Measurements from ENCODE around the gene KANK4. TPM values are rescaled to one million over a fixed set of nuclear protein-coding genes. Genes with fewer than 3 reads are reported as not detected.

Gene KANK4
- polyA plus RNA-seq, 1 experiment, result not detected

DNA sequence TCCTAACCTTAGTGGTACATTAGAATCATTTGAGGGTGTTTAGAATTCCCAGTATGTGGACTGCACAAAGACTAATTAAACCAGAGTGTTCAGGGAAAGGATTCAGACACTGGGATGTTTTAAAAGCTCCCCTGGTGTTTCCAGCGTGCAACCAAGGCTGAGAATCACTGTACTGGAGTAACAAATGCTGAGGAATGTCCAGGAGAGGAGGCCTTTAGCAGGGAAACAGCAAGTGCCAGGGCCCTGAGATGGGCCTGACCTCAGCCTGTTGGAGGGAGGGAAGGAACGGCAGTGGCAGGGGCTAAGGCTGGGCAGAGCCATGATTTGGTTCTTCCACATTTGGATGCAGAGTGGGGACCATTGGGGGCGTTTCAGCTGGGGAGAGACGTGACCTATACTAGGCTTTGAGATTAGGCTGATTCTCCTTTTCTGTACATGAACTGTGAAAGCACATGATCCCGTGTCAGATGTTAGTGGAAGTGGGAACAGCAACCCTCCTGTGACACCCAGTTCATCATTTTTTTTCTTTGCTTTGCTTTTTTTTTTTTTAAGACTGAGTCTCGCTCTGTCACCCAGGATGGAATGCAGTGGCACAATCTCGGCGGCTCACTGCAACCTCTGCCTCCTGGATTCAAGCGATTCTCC, 49.3 kb downstream of the KANK4 start:
- H3K27ac ChIP-seq (ENCODE audit: low read depth, low read length), result no peak overlapping the region
- H3K4me3 ChIP-seq (ENCODE audit: low read depth, low read length), result no peak overlapping the region
- H3K9me3 ChIP-seq (ENCODE audit: control insufficient read depth, insufficient read depth, low read length), result peaks cover 10% of the 10 kb centered on the region; the same call in 1 of the 2 replicates
- DNase-seq (ENCODE audit: low read depth, low spot score), result no peak
- POLR2A ChIA-PET, result no interaction called here
- CTCF ChIA-PET, result no interaction called here
- H3K27me3 ChIP-seq (ENCODE audit: control insufficient read depth, insufficient read depth, low read length), result no peaks in the 10 kb centered on the region
- TF ChIP-seq, protein P1, sequence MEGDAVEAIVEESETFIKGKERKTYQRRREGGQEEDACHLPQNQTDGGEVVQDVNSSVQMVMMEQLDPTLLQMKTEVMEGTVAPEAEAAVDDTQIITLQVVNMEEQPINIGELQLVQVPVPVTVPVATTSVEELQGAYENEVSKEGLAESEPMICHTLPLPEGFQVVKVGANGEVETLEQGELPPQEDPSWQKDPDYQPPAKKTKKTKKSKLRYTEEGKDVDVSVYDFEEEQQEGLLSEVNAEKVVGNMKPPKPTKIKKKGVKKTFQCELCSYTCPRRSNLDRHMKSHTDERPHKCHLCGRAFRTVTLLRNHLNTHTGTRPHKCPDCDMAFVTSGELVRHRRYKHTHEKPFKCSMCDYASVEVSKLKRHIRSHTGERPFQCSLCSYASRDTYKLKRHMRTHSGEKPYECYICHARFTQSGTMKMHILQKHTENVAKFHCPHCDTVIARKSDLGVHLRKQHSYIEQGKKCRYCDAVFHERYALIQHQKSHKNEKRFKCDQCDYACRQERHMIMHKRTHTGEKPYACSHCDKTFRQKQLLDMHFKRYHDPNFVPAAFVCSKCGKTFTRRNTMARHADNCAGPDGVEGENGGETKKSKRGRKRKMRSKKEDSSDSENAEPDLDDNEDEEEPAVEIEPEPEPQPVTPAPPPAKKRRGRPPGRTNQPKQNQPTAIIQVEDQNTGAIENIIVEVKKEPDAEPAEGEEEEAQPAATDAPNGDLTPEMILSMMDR (IDR thresholded peaks at IDR 0.05; ENCODE audit: low read depth, low read length), result no peak

DNA sequence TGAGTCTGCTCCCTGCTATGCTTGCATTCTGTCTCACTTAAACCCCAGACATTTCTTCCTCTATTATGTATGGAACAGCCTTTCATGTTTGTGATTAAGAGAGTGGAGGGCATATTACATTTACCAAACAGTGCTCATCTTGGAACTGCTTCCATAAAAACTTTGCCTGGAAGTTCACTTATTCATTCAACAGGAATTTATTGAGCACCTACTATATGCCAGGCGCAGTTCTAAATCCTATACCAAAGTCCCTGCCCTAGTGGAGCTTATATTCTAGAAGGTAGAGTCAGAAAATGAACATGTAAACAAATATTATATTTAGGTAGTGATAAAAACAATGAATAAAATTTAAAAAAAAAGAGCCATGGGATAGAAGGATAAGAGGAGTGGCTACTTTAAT, 49.8 kb downstream of the KANK4 start:
- TF ChIP-seq, protein P1 (IDR thresholded peaks at IDR 0.05; ENCODE audit: low read depth, low read length), result no peak
- Histone ChIP-seq H3K4me3 (ENCODE audit: low read depth, low read length) (no peak overlapping the region), H3K9me3 (ENCODE audit: control insufficient read depth, insufficient read depth, low read length) (peaks cover 7% of the 10 kb centered on the region; the same call in 1 of the 2 replicates), H3K27me3 (ENCODE audit: control insufficient read depth, insufficient read depth, low read length) (no peaks in the 10 kb centered on the region), H3K27ac (ENCODE audit: low read depth, low read length) (no peak overlapping the region)
- ChIA-PET CTCF (no interaction called here), POLR2A (no interaction called here)
- no peak for DNase-seq (ENCODE audit: low read depth, low spot score)

DNA sequence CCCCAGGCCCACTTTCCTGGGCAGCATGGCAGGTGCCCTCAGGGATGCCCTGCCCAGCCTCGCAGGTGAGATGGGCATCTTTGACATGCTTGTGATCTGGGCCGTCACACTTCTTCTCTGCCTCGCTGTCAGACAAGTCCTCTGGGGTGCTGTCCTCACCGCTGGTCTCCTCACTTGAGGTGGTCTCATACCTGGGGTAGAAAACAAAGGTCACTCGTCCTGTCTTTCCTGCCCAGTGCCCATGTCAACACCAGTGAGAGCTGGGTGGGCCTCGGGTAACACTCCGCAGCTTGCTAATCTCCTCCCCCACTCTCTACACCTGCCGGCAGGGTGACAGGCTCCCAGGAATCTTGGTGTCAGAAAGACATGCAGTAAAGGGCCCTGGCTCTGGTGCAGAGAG, 50.9 kb downstream of the KANK4 start:
- CTCF ChIA-PET, result no interaction called here
- H3K27me3 ChIP-seq (ENCODE audit: control insufficient read depth, insufficient read depth, low read length), result no peaks in the 10 kb centered on the region

DNA sequence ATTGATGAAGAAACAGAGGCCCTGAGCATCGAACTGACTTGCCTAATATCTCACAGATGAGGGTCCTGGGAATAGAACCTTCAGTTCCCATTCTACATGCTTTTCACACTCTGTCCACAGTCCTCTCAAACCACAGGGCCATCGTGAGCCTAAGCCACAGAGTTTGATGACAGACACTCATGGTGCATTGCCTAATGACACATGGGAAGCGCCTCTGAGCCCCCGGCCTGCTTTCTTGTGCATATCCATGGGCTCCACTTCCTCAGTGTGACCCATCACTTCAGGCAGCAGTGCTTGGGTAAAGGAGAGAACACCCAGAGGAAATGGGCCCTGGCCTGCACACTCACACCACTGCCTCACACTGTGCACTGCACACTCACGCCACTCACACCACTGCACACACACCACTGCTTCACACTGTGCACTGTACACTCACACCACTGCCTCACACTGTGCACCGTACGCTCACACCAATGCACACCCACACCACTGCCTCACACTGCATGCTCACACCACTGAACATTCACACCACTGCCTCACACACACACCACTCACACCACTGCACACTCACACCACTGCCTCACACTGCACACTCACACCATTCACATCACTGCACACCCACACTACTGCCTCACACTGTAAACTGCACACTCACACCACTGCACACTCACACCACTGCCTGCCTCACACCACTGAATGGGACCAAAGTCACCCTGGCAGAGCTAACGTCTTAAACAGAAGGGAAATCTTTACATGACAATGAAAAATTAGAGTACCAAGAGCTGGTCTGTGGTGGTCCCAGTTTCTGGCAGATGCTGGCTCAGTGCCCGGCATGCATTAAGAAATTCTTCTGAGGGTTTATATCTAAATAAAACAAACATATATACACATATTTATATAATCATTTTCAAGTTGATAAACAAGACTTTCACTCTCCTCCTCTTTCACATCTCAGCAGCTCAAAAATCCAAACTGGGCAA, 53.0 kb downstream of the KANK4 start:
- POLR2A ChIA-PET, result interaction anchor here (0.7 kb wide), 1 partner anchor 21 kb away, joined by 4 read pairs; no protein-coding TSS in a partner anchor
- CTCF ChIA-PET, result interaction anchor here (0.7 kb wide), 1 partner anchor 94 kb away, joined by 6 read pairs; no protein-coding TSS in a partner anchor
- DNase-seq (ENCODE audit: low read depth, low spot score), result no peak

More for the DNA sequence above, 50.9 kb downstream of the KANK4 start:
- POLR2A ChIA-PET, result no interaction called here
- DNase-seq (ENCODE audit: low read depth, low spot score), result no peak
- TF ChIP-seq, protein P1 (IDR thresholded peaks at IDR 0.05; ENCODE audit: low read depth, low read length), result no peak
- Histone ChIP-seq H3K9me3 (ENCODE audit: control insufficient read depth, insufficient read depth, low read length) (peaks cover 4% of the 10 kb centered on the region; the same call in 1 of the 2 replicates), H3K27ac (ENCODE audit: low read depth, low read length) (no peak overlapping the region), H3K4me3 (ENCODE audit: low read depth, low read length) (no peak overlapping the region)

More for the DNA sequence above, 53.0 kb downstream of the KANK4 start:
- TF ChIP-seq, protein P1 (IDR thresholded peaks at IDR 0.05; ENCODE audit: low read depth, low read length), result no peak
- Histone ChIP-seq H3K27ac (ENCODE audit: low read depth, low read length) (no peak overlapping the region), H3K27me3 (ENCODE audit: control insufficient read depth, insufficient read depth, low read length) (no peaks in the 10 kb centered on the region), H3K4me3 (ENCODE audit: low read depth, low read length) (no peak overlapping the region), H3K9me3 (ENCODE audit: control insufficient read depth, insufficient read depth, low read length) (no peaks in the 10 kb centered on the region)
